ENCODE measurements around the gene LGALS14. TPM values are rescaled to one million over a fixed set of nuclear protein-coding genes. Genes with fewer than 3 reads are reported as not detected.
A peak's percentile ranks its signal among the peaks of the same experiment; 100 is the strongest.
"Not testable (repeated sequence)": the region's sequence is repeated elsewhere in the genome, so short reads cannot be mapped to it uniquely, and the experiment has no call there.

LGALS14 gene
- total RNA-seq, 2 donors from 2014 or later, result 3.3 to 5.1 TPM

GRCh38 chr19:39681416-39681815 is 22.9 kb upstream of the LGALS14 start:
- H3K9me3 Mint-ChIP-seq, result peaks cover 0 to 4% of the 10 kb centered on the region in 2 donors
- peaks cover 9 to 30% of the 10 kb centered on the region in 2 donors for H3K36me3 Mint-ChIP-seq
- DNase-seq (ENCODE audit: low spot score in 2 of 2) (no peak), ATAC-seq (no peak)
- H3K27ac Mint-ChIP-seq, result peak overlapping the region in 1 of 2 donors; percentile 2

- peaks cover 9 to 35% of the 10 kb centered on the region in 2 donors for H3K36me3 Mint-ChIP-seq
- DNase-seq (ENCODE audit: low spot score in 2 of 2), result no peak
- H3K9me3 Mint-ChIP-seq, result peaks cover 0 to 12% of the 10 kb centered on the region in 2 donors
- ATAC-seq, result no peak
- H3K27ac Mint-ChIP-seq, result no peak overlapping the region
Observed at GRCh38 chr19:39684267-39684666, 20.0 kb upstream of the LGALS14 start.

GRCh38 chr19:39686739-39687138 is 17.5 kb upstream of the LGALS14 start:
- Mint-ChIP-seq H3K27ac (no peak overlapping the region), H3K9me3 (peaks cover 0 to 12% of the 10 kb centered on the region in 2 donors), H3K36me3 (peaks cover 9 to 36% of the 10 kb centered on the region in 2 donors)
- DNase-seq (ENCODE audit: low spot score in 2 of 2) (no peak), ATAC-seq (no peak)

GRCh38 chr19:39688637-39689036 is 15.6 kb upstream of the LGALS14 start:
- ATAC-seq; DNase-seq (ENCODE audit: low spot score in 2 of 2); H3K27ac Mint-ChIP-seq: not testable (repeated sequence)
- peaks cover 0 to 12% of the 10 kb centered on the region in 2 donors for H3K9me3 Mint-ChIP-seq
- H3K36me3 Mint-ChIP-seq, result peaks cover 9 to 30% of the 10 kb centered on the region in 2 donors

- Mint-ChIP-seq H3K27ac (no peak overlapping the region), H3K36me3 (peaks cover 0 to 9% of the 10 kb centered on the region in 2 donors), H3K9me3 (peaks cover 0 to 6% of the 10 kb centered on the region in 2 donors)
- DNase-seq (ENCODE audit: low spot score in 2 of 2) (no peak), ATAC-seq (peak; percentile 66 to 71)
Observed at GRCh38 chr19:39692166-39692565, 12.1 kb upstream of the LGALS14 start.

- peaks cover 0 to 6% of the 10 kb centered on the region in 2 donors for H3K9me3 Mint-ChIP-seq
- DNase-seq (ENCODE audit: low spot score in 2 of 2) (no peak), ATAC-seq (no peak)
- H3K36me3 Mint-ChIP-seq, result peaks cover 0 to 9% of the 10 kb centered on the region in 2 donors
- H3K27ac Mint-ChIP-seq, result no peak overlapping the region
Observed at GRCh38 chr19:39692822-39693221, 11.5 kb upstream of the LGALS14 start.

GRCh38 chr19:39695759-39696158 is 8.5 kb upstream of the LGALS14 start:
- Mint-ChIP-seq H3K9me3 (no peaks in the 10 kb centered on the region), H3K27ac (no peak overlapping the region), H3K36me3 (peaks cover 0 to 3% of the 10 kb centered on the region in 2 donors)
- ATAC-seq (no peak), DNase-seq (ENCODE audit: low spot score in 2 of 2) (no peak)

- DNase-seq (ENCODE audit: low spot score in 2 of 2), result no peak
- no peak for ATAC-seq
- Mint-ChIP-seq H3K36me3 (no peaks in the 10 kb centered on the region), H3K9me3 (no peaks in the 10 kb centered on the region), H3K27ac (no peak overlapping the region)
Observed at GRCh38 chr19:39696387-39696786, 7.9 kb upstream of the LGALS14 start.

GRCh38 chr19:39698535-39698934 is 5.7 kb upstream of the LGALS14 start:
- DNase-seq (ENCODE audit: low spot score in 2 of 2), result no peak
- no peak for ATAC-seq
- Mint-ChIP-seq H3K36me3 (no peaks in the 10 kb centered on the region), H3K27ac (no peak overlapping the region), H3K9me3 (peaks cover 0 to 5% of the 10 kb centered on the region in 2 donors)

- DNase-seq (ENCODE audit: low spot score in 2 of 2) (no peak), ATAC-seq (no peak)
- Mint-ChIP-seq H3K9me3 (peaks cover 0 to 12% of the 10 kb centered on the region in 2 donors), H3K27ac (no peak overlapping the region), H3K36me3 (peaks cover 0 to 20% of the 10 kb centered on the region in 2 donors)
Observed at GRCh38 chr19:39701291-39701690, 3.0 kb upstream of the LGALS14 start.

GRCh38 chr19:39705578-39706188 is 1.4 kb downstream of the LGALS14 start:
- H3K36me3 Mint-ChIP-seq, result peaks cover 5 to 35% of the 10 kb centered on the region in 2 donors
- H3K27ac Mint-ChIP-seq, result peak overlapping the region; percentile 82 to 96
- ATAC-seq (peak; percentile 56 to 73), DNase-seq (ENCODE audit: low spot score in 2 of 2) (peak in 1 of 2 donors; percentile 15)
- peaks cover 8 to 25% of the 10 kb centered on the region in 2 donors for H3K9me3 Mint-ChIP-seq

GRCh38 chr19:39708594-39708993 is 4.3 kb downstream of the LGALS14 start:
- Mint-ChIP-seq H3K27ac (no peak overlapping the region), H3K36me3 (peaks cover 5 to 35% of the 10 kb centered on the region in 2 donors), H3K9me3 (peaks cover 8 to 30% of the 10 kb centered on the region in 2 donors)
- ATAC-seq, result no peak
- no peak for DNase-seq (ENCODE audit: low spot score in 2 of 2)

- ATAC-seq (no peak), DNase-seq (ENCODE audit: low spot score in 2 of 2) (no peak)
- peaks cover 5 to 35% of the 10 kb centered on the region in 2 donors for H3K36me3 Mint-ChIP-seq
- no peak overlapping the region for H3K27ac Mint-ChIP-seq
- H3K9me3 Mint-ChIP-seq, result peaks cover 8 to 30% of the 10 kb centered on the region in 2 donors
Observed at GRCh38 chr19:39709026-39709872, 5.0 kb downstream of the LGALS14 start.

- peaks cover 8 to 23% of the 10 kb centered on the region in 2 donors for H3K9me3 Mint-ChIP-seq
- ATAC-seq (peak; percentile 63), DNase-seq (ENCODE audit: low spot score in 2 of 2) (no peak)
- peaks cover 5 to 27% of the 10 kb centered on the region in 2 donors for H3K36me3 Mint-ChIP-seq
- H3K27ac Mint-ChIP-seq, result peak overlapping the region in 1 of 2 donors; percentile 3
Observed at GRCh38 chr19:39710333-39710890, 6.1 kb downstream of the LGALS14 start.

GRCh38 chr19:39720144-39720543 is 15.9 kb downstream of the LGALS14 start:
- ATAC-seq, result not testable (repeated sequence)
- peaks cover 8 to 10% of the 10 kb centered on the region in 2 donors for H3K9me3 Mint-ChIP-seq
- peaks cover 6 to 12% of the 10 kb centered on the region in 2 donors for H3K36me3 Mint-ChIP-seq

GRCh38 chr19:39725995-39726394 is 21.7 kb downstream of the LGALS14 start:
- DNase-seq (ENCODE audit: low spot score in 2 of 2), result no peak

More at GRCh38 chr19:39720144-39720543, 15.9 kb downstream of the LGALS14 start:
- H3K27ac Mint-ChIP-seq; DNase-seq (ENCODE audit: low spot score in 2 of 2): not testable (repeated sequence)

More at GRCh38 chr19:39725995-39726394, 21.7 kb downstream of the LGALS14 start:
- no peaks in the 10 kb centered on the region for H3K9me3 Mint-ChIP-seq
- no peak for ATAC-seq
- H3K27ac Mint-ChIP-seq, result no peak overlapping the region
- no peaks in the 10 kb centered on the region for H3K36me3 Mint-ChIP-seq
